LHCN-M2 (cell line): ENCODE results near the gene CDH4. TPM values are rescaled to one million over a fixed set of nuclear protein-coding genes. Genes with fewer than 3 reads are reported as not detected.

Source experiments
- DNase-seq: peaks from one replicate; pipeline ENCODE4 v3.0.0-alpha.2; 2012; ENCODE audit warnings: low read depth
- total RNA-seq: library from RNA; depleted of rRNA; stranded (reverse); fragments of >200 nt; gene quantifications from 2 replicates; pipeline ENCODE4 v1.2.3, GENCODE V29; 2014

Gene CDH4
- total RNA-seq, 1 experiment from 2014 or later, result 0.98 TPM

DNA sequence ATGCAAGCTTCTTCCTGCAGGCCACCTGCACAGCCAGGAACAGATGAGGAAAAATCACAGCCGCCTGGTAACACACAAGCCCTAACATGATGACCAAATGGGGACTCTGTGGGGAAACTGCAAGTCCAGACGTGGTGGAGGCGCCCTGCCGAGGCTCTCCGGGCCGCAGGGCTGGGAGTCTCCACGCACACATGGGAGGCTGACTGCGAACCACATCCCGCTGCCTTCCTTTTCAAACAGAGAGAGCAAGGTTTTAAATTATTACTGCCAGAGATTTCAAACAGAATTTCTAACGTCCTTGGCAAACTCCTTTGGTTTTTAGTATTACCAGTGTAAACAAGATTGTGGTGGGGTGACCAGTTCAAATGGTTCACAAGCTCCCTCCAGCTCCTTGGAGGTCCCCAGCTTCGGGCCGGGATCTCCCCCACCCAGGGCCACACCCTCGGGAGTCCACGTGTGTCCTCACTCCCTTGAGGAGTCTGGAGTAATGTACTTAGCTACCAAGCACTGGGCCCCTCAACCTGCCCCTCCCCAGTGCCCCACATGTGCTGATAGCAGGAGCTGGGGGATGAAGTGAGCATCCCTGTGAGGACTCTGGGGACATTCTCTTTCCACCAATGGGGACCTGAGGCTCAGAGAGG lies 560.9 kb downstream of the CDH4 start:
- DNase-seq, result no peak

DNA sequence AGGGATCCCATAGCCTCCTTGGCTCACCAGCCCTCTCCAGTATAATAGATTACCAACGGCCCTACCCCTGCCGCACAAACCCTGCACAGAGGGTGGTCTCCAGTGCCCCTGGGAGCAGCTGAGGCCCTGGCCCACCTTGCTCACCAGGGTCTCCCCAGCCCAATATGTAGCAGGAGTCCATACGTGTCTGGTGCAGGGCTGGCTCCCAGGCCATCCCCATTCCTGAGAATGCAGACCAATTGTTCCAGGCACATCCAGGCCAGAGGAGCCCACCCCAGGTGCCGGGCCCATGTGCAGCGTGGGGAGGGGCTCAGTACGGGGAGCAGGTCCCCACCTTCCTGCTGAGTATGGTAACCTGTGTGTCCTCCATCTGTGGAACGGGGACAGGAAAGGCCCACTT lies 561.7 kb downstream of the CDH4 start:
- DNase-seq, result no peak

DNA sequence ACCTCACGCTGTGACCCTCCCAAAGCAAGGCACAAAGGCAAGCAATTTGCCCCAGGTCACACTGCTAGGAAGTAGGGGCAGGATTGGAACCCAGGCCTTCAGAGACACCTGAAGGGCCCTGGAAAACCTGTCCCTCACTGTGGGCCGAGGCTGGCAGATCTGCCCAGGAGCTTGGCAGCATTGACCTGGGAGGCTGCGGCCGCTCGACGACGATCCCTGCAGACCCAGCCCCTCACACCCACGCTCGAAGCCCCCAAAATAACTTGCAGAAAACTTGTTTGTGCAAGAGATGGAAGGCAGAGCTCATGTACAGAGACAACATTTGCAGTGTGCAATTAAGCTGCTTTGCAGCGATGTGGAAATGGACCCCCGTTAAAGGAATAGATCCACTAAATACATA lies 562.2 kb downstream of the CDH4 start:
- DNase-seq, result no peak

DNA sequence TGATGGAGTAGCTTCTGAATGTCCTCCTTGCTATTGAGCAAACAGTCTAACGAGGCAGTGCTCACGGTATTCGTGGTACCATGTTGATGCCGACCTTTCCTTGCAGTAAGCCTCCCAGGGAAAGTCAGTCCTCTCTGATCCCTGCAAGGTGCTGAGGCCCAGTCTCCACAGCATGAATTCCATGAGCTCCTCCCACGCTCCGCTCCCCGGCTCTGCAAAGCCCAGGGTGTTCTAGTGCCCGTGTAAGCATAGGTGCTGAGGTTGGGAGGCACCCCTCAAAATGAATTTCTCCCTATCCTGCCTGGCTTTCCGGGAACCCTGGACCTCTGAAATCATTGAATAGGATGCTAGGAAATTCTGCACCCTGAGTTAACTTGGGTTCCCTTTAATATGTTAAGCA lies 562.7 kb downstream of the CDH4 start:
- no peak for DNase-seq

DNA sequence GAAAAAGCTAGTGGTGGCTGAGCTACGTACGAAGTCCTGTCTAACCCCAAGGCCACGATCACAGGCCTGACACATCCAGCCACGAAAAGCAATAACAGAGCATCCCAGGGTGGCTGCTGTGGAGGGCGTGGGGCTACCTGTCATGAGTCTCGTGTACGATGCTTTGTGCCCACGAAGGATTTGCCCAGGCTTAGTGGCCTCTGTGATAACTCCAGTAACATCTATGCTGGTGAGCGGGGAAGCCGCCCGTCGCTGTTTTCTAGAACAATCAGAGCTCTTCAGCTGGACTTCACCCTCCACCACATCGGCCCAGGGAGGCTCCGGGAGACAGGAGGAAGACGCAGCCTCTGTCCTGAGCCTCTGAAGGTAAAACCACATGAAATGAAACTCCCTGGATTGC lies 563.1 kb downstream of the CDH4 start:
- DNase-seq, result no peak

DNA sequence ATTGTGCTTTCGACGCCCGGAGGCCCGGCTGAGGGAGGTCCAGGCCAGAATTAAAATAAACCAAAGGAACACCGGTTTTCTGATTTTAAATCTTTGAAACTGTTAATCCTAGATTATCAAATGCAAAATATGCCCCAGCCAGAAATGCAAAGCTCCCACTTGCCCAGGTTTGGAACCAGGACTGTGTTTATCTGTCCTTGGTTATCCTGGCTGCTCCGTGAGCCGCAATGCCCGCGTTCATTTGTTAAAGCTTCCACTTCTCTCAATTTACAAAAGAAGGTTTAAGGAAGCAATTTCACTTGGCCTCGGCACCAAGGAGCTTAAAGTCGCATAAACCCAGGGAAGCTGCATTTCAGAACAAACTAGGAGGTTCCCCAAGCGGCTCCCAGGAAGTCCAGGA lies 563.6 kb downstream of the CDH4 start:
- no peak for DNase-seq

DNA sequence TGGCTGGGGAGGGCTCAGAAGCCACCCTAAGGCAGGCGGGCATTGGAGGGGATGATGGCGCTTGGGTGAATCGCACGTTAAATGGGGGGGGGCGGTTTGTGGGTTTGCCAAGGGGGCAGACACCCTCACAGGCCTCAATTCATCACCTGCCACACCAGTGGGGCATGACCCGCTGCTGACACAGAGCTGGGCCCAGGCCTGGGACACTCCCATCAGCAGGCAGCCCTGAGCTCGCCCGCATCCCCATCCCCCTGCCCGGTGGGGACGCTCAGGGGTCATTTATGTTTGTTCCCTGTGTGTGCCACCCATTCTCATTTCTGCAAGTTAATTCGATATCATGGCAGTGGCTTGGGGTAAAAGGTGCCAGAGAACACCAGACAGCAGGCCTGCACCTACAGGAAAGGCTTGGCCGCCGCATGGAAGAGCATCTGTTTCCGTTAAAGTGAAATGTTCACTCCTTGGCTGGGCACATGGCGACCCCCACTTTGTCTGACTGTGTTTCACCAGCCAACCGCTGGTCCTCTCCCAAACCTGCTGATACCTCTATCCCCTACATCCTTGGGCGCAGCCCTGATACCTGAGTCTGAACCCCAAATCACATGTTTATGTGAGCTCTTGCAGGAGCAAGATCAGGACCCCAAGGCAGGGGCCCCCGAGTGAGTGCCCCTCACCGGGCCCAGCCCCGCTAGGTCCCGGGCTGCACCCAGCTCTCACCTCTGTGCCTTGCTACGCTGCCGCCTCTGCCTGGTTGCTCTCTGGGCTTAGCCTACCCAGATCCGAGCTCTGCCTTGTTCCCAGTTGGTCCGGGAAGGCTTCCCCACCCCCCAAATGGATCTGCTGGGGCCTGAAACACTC lies 564.8 kb downstream of the CDH4 start:
- no peak for DNase-seq

DNA sequence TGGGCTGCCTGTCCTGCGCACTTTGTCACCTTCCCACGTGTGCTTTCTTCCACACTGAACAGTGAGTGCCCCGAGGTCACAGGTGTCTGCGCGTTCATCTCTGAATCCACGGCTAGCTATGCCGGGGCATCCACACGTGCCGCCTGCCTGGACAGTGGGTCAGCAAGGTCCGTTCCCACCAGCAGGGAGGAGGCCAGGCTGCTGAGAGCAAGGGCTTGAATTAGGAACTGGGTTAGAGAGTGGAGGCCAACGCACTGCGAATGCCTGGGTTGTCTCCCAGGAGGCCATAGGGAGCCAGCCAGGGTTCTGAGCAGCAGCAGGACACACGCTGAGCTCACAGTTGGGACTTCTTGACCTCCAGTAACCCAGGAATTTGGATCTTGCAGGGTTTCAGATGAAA lies 565.5 kb downstream of the CDH4 start:
- no peak for DNase-seq

DNA sequence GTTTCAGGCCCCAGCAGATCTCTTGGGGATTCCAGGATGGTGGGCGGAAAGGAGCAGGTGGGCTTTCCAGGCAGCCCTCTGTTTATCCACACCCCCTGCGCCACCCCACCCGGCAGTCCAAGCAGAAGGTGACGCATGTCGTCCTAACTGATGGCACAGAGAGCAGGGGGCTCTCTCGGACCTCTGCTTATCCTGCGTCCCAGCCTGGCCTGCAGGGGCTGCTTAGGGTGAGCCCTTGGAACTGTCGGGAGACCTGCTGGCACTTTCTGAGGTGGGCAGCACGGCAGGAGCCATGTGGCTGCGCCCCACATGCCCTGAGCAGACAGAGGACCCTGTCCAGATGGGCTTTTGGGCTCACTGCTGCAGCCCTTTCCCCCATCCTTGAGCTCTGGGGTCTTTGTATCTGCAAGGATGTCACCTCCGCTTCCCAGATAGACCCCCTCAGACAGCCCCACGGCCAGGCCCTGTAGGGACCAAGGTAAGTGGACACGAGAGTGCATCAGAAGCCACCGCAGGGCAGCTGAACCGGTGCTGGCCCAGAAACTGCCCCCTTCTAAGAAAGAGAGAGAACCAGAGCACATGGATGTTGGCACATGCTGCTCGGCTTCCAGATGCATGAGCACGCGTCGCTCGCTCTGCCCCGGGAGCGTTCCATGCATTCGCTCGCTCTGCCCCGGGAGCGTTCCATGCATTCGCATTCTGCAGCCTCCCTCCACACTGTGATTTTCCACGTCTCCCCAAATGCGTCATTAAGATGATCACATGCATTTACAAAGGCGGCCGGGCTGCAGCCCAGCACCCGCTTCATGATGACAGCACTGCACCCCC lies 566.9 kb downstream of the CDH4 start:
- DNase-seq, result no peak

DNA sequence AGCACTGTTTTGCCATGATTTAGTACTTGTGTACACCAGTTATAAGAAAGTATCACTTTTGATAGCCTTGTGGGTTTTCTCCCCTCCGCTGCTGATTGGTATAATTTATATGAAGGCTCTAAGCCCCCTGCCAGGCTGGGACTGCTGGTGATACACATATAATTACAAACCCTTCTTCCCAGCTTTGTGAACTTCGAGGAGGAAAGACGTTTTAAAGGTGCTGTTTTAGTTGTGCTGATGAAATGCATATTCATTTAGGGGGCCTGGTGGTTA lies 567.4 kb downstream of the CDH4 start:
- DNase-seq, result no peak

DNA sequence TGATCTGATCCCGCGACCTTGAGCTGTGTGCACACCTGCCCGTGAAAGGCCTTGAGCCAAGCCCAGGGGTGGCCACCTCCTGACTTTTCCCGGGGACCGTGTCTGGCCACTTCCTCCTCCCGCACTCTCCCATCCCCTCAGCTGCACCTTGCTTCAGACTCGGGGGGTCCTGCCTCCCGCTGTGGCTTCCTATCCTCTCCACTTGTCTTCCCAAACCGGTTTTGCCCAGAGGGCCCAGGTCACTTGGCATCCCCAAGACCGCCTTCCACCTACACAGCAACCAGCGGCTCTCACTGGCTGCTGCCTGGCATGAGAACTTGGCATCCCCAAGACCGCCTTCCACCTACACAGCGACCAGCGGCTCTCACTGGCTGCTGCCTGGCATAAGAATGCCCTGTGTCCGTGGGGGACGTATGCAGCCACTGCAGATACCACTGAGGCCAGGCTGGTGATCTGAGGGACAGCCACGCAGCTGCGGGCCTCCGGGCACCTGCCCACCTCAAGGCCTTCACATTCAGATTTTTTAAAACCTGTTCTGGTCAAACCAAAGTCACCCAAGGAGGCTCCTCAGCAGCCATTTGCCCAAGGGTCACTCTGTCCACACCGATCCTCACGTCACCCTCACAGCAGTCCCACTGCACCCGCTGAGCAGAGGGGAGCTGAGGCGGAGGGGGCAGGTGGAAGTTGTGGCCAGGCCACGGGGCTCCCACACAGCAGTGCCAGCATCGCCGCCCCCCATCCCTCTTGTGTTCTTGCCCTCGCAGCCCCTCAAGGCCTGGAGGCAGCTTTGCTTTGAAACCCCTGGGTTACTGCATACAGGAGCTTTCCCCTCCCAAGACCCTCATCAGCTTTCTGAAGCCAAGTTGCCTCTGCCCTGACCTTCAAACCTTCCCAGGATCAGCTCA lies 568.1 kb downstream of the CDH4 start:
- DNase-seq, result no peak

DNA sequence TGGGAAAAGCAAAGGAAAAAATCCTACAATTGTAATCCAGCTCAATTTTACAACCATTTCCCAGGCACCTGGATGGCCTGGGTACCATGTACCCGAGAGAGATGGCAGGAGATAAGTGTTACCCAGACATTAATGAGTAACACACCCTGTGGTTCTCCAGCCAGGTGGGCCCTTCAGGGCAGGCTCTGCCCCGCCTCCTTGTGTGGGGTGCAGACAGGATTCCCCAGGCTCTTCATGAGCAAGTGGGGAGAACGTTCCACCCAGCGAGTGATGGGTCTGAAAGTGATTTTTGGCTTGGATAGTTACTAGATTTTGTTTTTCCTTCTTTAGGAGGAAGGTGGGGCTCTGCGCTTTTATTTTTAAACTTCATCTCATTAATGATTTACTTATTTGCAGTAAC lies 569.7 kb downstream of the CDH4 start:
- no peak for DNase-seq

DNA sequence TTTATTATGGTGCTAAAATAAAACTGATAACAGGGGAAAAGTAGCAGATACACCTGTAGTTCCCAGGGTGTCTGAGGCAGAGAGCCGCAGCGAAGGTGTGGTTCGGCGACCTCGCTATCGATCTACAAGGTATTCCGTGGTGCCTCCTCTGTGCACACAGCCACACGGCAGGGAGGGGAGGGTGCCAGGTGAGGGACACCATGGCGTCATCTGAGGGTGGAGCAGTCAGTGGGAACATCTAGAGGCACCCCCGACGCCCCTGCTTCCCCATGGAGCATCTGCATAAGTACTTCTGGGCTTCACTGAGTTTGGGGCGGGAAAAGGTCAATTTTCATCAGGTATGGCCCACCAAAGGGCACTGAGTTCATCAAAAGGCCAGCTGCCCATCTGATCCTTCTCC lies 570.3 kb downstream of the CDH4 start:
- DNase-seq, result no peak

DNA sequence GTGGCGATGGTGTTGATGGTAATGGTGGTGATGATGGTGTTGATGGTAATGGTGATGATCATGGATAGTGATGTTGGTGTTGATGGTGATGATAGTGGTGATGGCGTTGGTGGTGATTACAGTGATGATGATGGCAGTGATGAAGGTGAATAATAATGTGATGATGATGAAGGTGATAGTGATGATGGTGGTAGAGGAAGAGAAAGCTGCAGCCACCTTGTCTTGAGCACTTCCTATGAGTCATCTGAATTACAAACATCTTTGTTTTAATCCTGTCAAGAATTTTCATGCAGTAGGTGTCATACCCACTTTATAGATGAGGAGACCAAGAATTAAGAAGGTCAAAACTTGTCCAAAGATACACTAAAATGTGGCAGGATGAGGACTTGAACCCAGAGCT lies 571.2 kb downstream of the CDH4 start:
- no peak for DNase-seq

DNA sequence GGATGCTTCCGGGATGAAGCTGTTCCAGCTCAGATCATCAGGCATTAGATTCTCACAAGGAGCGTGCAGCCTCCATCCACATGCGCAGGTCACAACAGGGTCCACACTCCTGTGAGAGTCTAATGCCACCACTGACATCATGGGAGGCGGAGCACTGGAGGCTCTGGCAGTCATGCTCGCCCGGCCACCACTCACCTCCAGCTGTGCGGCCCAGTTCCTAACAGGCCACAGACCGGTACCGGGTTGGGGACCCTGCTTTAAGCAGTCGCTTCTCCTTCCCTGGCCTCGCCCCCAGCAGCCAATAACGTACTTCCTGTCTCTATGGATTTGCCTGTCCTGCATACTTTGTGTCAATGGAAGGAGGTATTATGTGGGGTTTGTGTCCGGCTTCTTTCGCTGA lies 576.8 kb downstream of the CDH4 start:
- no peak for DNase-seq

DNA sequence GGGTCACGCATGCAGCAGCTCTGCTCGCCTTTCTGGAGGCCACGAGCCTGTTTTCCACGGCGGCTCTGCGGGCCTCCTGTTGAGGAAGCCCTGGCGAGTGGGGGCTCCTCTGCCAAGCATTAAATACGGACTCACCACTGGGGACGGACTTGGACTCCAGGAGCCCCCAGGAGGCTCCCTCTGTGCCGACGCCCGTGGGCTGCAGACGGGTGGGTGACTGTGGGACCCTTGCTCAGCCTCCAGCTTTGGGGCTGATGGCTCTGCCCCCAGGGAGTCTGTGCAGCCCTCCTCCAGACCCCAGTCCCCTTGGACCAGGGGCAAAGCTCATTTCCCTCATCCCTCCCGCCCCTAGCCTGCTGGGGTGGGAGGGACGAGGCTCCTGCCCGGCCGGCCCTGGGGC lies 577.5 kb downstream of the CDH4 start:
- DNase-seq, result no peak

DNA sequence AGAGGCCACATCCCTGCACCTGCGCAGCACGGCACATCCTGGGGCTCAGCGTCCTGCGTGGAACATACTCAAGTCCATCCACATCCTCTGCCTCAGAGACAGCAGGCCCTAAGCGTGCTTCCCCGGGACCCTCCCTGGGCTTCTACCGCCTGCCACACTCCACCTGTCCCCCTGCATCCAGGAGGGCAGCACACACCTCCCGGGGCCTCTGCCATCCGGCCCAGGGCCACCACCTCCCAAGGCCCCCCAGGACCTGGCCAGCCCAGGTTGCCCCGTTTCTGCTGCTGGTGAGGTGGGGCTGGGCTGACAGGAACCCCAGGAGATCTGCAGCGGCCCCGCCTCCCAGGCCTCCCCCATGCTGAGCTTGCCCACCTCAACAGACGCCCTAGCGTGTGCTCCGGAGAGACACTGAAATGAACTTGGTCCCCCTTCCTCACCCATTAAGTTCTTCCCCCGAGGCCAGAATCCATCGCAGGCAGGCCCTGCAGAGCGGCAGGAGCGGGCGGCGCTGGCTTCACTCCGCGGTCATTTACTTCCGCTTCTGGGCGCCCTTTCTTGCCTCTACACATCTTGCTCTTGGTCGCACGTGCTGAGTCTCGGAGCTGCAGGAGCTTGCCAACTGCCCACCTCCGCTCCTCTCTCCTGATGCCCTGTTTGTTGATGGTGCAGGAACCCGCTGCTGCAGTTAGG lies 578.3 kb downstream of the CDH4 start:
- no peak for DNase-seq

DNA sequence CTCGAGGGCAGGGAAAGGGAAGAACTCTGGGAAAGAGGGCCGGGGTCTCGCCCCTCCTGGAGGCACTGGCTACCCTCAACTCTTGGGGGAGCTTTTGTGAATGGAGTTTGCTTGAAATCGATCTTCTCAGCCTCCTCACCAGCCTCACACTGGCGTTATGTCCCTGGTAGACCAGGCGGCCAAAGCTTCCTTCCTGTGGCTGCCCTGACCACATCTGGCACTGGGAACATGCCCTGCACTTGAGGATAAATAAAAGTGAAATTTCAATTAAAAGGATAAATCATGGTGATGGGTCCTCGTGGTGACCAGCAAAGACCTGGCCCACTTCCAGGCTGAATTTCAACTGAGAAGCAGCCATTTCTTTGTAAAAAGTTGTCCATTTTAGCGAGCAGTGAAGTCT lies 578.9 kb downstream of the CDH4 start:
- no peak for DNase-seq

DNA sequence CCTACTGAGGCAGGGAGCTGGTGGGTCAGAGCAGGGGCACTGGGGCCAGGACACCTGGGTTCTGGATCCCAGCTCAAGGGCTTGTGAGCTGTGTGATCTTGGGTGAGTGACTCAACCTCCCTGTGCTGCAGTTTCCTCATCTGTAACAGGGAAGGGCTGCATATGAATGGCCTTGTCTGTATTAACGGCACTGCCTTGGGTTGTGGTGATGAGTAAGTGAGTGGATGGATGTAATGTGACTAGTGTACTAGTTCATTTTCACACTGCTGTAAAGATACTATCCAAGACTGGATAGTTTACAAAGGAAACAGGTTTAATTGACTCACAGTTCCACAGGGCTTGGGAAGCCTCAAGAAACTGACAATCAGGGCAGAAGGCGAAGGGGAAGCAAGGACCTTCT lies 580.1 kb downstream of the CDH4 start:
- no peak for DNase-seq

DNA sequence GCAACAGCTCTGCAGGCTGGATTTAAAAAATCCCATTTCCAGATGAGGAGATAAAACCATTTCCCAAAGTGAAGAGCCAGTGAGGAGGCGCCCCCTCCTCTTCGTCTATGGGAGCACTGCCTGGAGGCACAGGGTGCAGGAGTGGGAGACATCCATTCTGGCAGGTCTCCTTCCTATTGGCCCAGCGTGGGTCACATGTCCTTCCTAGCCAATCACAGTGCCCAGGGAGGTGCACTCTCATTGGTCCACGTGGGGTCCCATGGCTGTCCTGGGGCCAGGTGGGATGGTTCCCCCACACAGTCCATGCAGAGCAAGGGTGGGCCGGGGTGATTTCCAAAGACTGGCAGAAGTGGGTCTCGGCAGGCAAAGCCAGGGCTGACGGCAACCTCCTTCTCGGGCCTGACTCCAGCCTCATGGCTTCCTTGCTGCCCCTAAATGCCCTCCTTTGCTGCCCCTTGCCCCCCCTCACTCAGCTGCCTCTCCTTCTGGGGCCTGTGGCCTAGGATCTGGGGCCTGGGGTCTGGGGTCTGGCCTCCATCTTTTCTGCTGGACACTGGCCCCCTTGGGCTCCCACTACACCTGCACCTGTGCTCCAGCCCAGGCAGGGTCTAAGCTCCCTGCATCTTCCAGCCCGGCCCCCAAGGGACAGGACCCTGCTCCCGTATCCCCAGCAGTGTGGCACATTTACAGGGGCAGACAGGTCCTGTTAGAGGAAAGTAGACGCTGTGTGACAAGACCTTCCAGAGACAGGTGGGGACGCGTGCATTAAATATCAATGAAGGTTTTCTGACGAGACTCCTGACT lies 581.9 kb downstream of the CDH4 start:
- DNase-seq, result no peak
